H9 (cell line): ENCODE results near the gene THSD7B. TPM values are rescaled to one million over a fixed set of nuclear protein-coding genes. Genes with fewer than 3 reads are reported as not detected.

Experiments
- DNase-seq: peaks from one replicate; pipeline ENCODE4 v3.0.0-alpha.2; 2017
- H2AFZ ChIP-seq: one replicate; pipeline ENCODE4 v1.6.1; 2013; ENCODE audit warnings: mild to moderate bottlenecking, low read length, control low read depth, moderate library complexity
- H2AK5ac ChIP-seq: 2 replicates; pipeline ENCODE4 v1.6.1; 2013; ENCODE audit warnings: low read length, control low read depth, mixed read lengths; ENCODE audit not compliant: insufficient read length
- H2BK120ac ChIP-seq: one replicate; pipeline ENCODE4 v1.6.1; 2013; ENCODE audit warnings: low read depth, mild to moderate bottlenecking, low read length, control low read depth, inconsistent platforms; ENCODE audit not compliant: poor library complexity, severe bottlenecking
- H2BK12ac ChIP-seq: 2 replicates; pipeline ENCODE4 v1.6.1; 2013; ENCODE audit warnings: low read length, control low read depth, mixed read lengths, low read depth; ENCODE audit not compliant: insufficient read length
- H2BK15ac ChIP-seq: 2 replicates; pipeline ENCODE4 v1.6.1; 2013; ENCODE audit warnings: low read depth, low read length, control low read depth
- H2BK20ac ChIP-seq: one replicate; pipeline ENCODE4 v1.6.1; 2013; ENCODE audit warnings: low read depth, mild to moderate bottlenecking, low read length, control low read depth, inconsistent platforms; ENCODE audit not compliant: poor library complexity, severe bottlenecking
- H2BK5ac ChIP-seq: 2 replicates; pipeline ENCODE4 v1.6.1; 2013; ENCODE audit warnings: low read length, control low read depth, mixed read lengths; ENCODE audit not compliant: insufficient read length
- H3K14ac ChIP-seq: 2 replicates; pipeline ENCODE4 v1.6.1; 2013; ENCODE audit warnings: low read length, control low read depth; ENCODE audit not compliant: insufficient read depth
- H3K18ac ChIP-seq: 2 replicates; pipeline ENCODE4 v1.6.1; 2013; ENCODE audit warnings: low read depth, mild to moderate bottlenecking, mixed read lengths, low read length, control low read depth; ENCODE audit not compliant: insufficient read length
- H3K23ac ChIP-seq: 2 replicates; pipeline ENCODE4 v1.6.1; 2013; ENCODE audit warnings: low read length, control low read depth, mixed read lengths, low read depth; ENCODE audit not compliant: insufficient read length
- H3K23me2 ChIP-seq: 2 replicates; pipeline ENCODE4 v1.6.1; 2013; ENCODE audit warnings: low read depth, mild to moderate bottlenecking, mixed read lengths, low read length, control low read depth; ENCODE audit not compliant: insufficient read length, poor library complexity, severe bottlenecking
- H3K27ac ChIP-seq: 2 replicates; pipeline ENCODE4 v1.5.1; 2013; ENCODE audit warnings: low read length, control low read depth, mixed read lengths, low read depth; ENCODE audit not compliant: insufficient read length
- H3K27me3 ChIP-seq: 2 replicates; pipeline ENCODE4 v1.6.1; 2013; ENCODE audit warnings: low read length, control low read depth, inconsistent platforms; ENCODE audit not compliant: insufficient read depth
- H3K4ac ChIP-seq: 2 replicates; pipeline ENCODE4 v1.6.1; 2013; ENCODE audit warnings: low read depth, mild to moderate bottlenecking, control low read depth, inconsistent platforms, low read length, moderate library complexity
- H3K4me1 ChIP-seq: 2 replicates; pipeline ENCODE4 v1.6.1; 2013; ENCODE audit warnings: low read length, control low read depth, inconsistent platforms; ENCODE audit not compliant: insufficient read depth
- H3K4me2 ChIP-seq: 2 replicates; pipeline ENCODE4 v1.6.1; 2013; ENCODE audit warnings: low read length, control low read depth, mixed read lengths; ENCODE audit not compliant: insufficient read length, insufficient read depth
- H3K56ac ChIP-seq: 2 replicates; pipeline ENCODE4 v1.6.1; 2013; ENCODE audit warnings: low read depth, mild to moderate bottlenecking, mixed read lengths, low read length, control low read depth; ENCODE audit not compliant: insufficient read length
- H3K79me1 ChIP-seq: 2 replicates; pipeline ENCODE4 v1.6.1; 2013; ENCODE audit warnings: low read depth, mild to moderate bottlenecking, moderate library complexity, low read length, control low read depth, inconsistent platforms; ENCODE audit not compliant: insufficient read depth, poor library complexity, severe bottlenecking
- H3K79me2 ChIP-seq: 2 replicates; pipeline ENCODE4 v1.6.1; 2013; ENCODE audit warnings: low read length, control low read depth, inconsistent platforms; ENCODE audit not compliant: insufficient read depth
- H3K9ac ChIP-seq: 2 replicates; pipeline ENCODE4 v1.6.1; 2013; ENCODE audit warnings: low read length, control low read depth, mixed read lengths; ENCODE audit not compliant: insufficient read length; ENCODE audit errors: extremely low read depth
- H3K9me3 ChIP-seq: one replicate; pipeline ENCODE4 v1.6.1; 2013; ENCODE audit warnings: low read depth, low read length, inconsistent platforms; ENCODE audit not compliant: control insufficient read depth
- H3T11ph ChIP-seq: one replicate; pipeline ENCODE4 v1.6.1; 2013; ENCODE audit warnings: mild to moderate bottlenecking, low read length, control low read depth, inconsistent platforms
- H4K20me1 ChIP-seq: one replicate; pipeline ENCODE4 v1.6.1; 2013; ENCODE audit not compliant: control insufficient read depth, insufficient read length, insufficient read depth
- H4K5ac ChIP-seq: 2 replicates; pipeline ENCODE4 v1.6.1; 2013; ENCODE audit warnings: low read depth, mild to moderate bottlenecking, mixed read lengths, low read length, control low read depth; ENCODE audit not compliant: insufficient read length
- H4K8ac ChIP-seq: replicated peaks from 2 replicates; pipeline ENCODE4 v1.6.1; 2013; ENCODE audit warnings: low read length, control low read depth, mixed read lengths, low read depth; ENCODE audit not compliant: insufficient read length
- H4K91ac ChIP-seq: 2 replicates; pipeline ENCODE4 v1.6.1; 2013; ENCODE audit warnings: low read depth, mild to moderate bottlenecking, moderate library complexity, mixed read lengths, low read length, control low read depth; ENCODE audit not compliant: insufficient read length
- H3K27ac Mint-ChIP-seq, 3 experiments: 2 replicates in 2 of 3; 3 replicates in 1 of 3; pipeline ENCODE4 v1.8.0; 2020 to 2021; ENCODE audit warnings: mixed read lengths in 3 of 3, mild to moderate bottlenecking in 1 of 3, moderate library complexity in 1 of 3
- H3K27me3 Mint-ChIP-seq: 2 replicates; pipeline ENCODE4 v1.8.0; 2021; ENCODE audit warnings: low read depth, mild to moderate bottlenecking, moderate library complexity, mixed read lengths
- H3K36me3 Mint-ChIP-seq, 3 experiments: 2 replicates in 2 of 3; 3 replicates in 1 of 3; pipeline ENCODE4 v1.8.0; 2020 to 2021; ENCODE audit warnings: low read depth in 3 of 3, mixed read lengths in 3 of 3; ENCODE audit not compliant: insufficient read depth in 1 of 3
- H3K4me1 Mint-ChIP-seq, 2 experiments: 2 replicates each; pipeline ENCODE4 v1.8.0; 2020; ENCODE audit warnings: mixed read lengths in 2 of 2
- H3K4me3 Mint-ChIP-seq, 2 experiments: 2 replicates in 1 of 2; 3 replicates in 1 of 2; pipeline ENCODE4 v1.8.0; 2020 to 2021; ENCODE audit warnings: mild to moderate bottlenecking in 2 of 2, mixed read lengths in 2 of 2, moderate library complexity in 1 of 2
- H3K9me3 Mint-ChIP-seq, 2 experiments: 2 replicates in 1 of 2; 3 replicates in 1 of 2; pipeline ENCODE4 v1.8.0; 2020; ENCODE audit warnings: mild to moderate bottlenecking in 2 of 2, mixed read lengths in 2 of 2, moderate library complexity in 1 of 2
- CTCF ChIP-seq: fragments of 200-600 bp; sonication (generic); conservative IDR thresholded peaks from 3 replicates; pipeline ENCODE4 v1.8.0; 2021; ENCODE audit warnings: antibody characterized with exemption, mild to moderate bottlenecking
- WGBS: extraction: QIAGEN DNeasy Blood & Tissue Kit; methylation state at CpG from one replicate; pipeline ENCODE4 v1.1.7; 2013; ENCODE audit warnings: missing lambda C conversion rate, low lambda C conversion rate, mixed read lengths; ENCODE audit not compliant: insufficient read length; ENCODE audit errors: extremely low coverage; 5-methylcytosine and 5-hydroxymethylcytosine counted together
- total RNA-seq: library from RNA; stranded (reverse); gene quantifications from 2 replicates; pipeline ENCODE4 v1.2.1, GENCODE V29; 2021

Gene THSD7B
- total RNA-seq, 1 experiment from 2014 or later, result 0.85 TPM

- Histone ChIP-seq H3K9ac (no peak overlapping the region), H2AK5ac (no peak overlapping the region), H3K27me3 (no peaks in the 10 kb centered on the region), H4K91ac (no peak overlapping the region), H3K4me1 (no peaks in the 10 kb centered on the region), H2BK120ac (no peak overlapping the region), H3T11ph (no peak overlapping the region), H3K79me1 (no peaks in the 10 kb centered on the region), H3K27ac (no peak overlapping the region), H2BK5ac (no peak overlapping the region), H4K8ac (no peak overlapping the region), H3K9me3 (no peaks in the 10 kb centered on the region), H3K56ac (no peak overlapping the region), H3K4me2 (no peak overlapping the region), H3K79me2 (no peaks in the 10 kb centered on the region), H2BK15ac (no peak overlapping the region), H3K23ac (no peak overlapping the region), H3K14ac (no peak overlapping the region), H2BK20ac (no peak overlapping the region), H2BK12ac (no peak overlapping the region), H4K20me1 (no peaks in the 10 kb centered on the region), H3K18ac (no peak overlapping the region), H3K23me2 (no peaks in the 10 kb centered on the region), H4K5ac (no peak overlapping the region), H3K4ac (no peak overlapping the region), H2AFZ (no peak overlapping the region)
- no CpG with 5 or more reads among the region's 5 CpGs for WGBS
- Mint-ChIP-seq H3K27ac (no peak overlapping the region), H3K4me3 (no peak overlapping the region), H3K27me3 (no peaks in the 10 kb centered on the region), H3K36me3 (peaks cover 0 to 13% (median 0%) of the 10 kb centered on the region in 3 experiments; a peak in 3 of 7 replicates), H3K9me3 (peaks cover 8 to 9% of the 10 kb centered on the region in 2 experiments), H3K4me1 (0 out of 4 replicates have a peak, but pooled peaks cover 0 to 2% of the 10 kb centered on the region in 2 experiments)
- no peak for TF ChIP-seq CTCF
- no peak for DNase-seq
Measured at GRCh38 chr2:137708311-137708710, 943.0 kb downstream of the THSD7B start.
